Lower leg skin (tissue), 4 donors: Measurements from ENCODE around the gene GCNT2. TPM values are rescaled to one million over a fixed set of nuclear protein-coding genes. Genes with fewer than 3 reads are reported as not detected.
"Not testable (repeated sequence)": the region's sequence is repeated elsewhere in the genome, so short reads cannot be mapped to it uniquely, and the experiment has no call there.

ENCODE experiments used
- DNase-seq, 2 donors: peaks; one replicate each; pipeline ENCODE4 v3.0.0-alpha.2; 2019; ENCODE audit warnings: low spot score in 2 of 2
- H3K4me3 ChIP-seq: fragments of 200-600 bp; sonication (generic); 2 replicates; pipeline ENCODE4 v1.5.1; 2017; ENCODE audit warnings: mild to moderate bottlenecking, low read depth; ENCODE audit not compliant: poor library complexity, severe bottlenecking
- POLR2A ChIP-seq, 2 donors: fragments of 450-650 bp; IDR thresholded peaks; one replicate each; pipeline ENCODE4 v1.6.1; 2016 to 2017; ENCODE audit warnings: antibody characterized with exemption in 2 of 2, mild to moderate bottlenecking in 1 of 2, moderate library complexity in 1 of 2
- WGBS, 2 donors: methylation state at CpG; one replicate each; pipeline ENCODE4 v1.1.5; 2018; 5-methylcytosine and 5-hydroxymethylcytosine counted together
- intact Hi-C: fragments of 100-400 bp; cut with DNase I; formaldehyde crosslinking; loops from one replicate; pipeline ENCODE4 v1.15.0; 2023; ENCODE audit warnings: low total_unique reads
- total RNA-seq, 4 donors: library from RNA; depleted of rRNA; stranded (reverse); fragments of >200 nt; gene quantifications; one replicate each; pipeline ENCODE4 v1.1.0, GENCODE V29; 2016
- TF ChIP-seq, protein P1 (sequence below), 3 donors: fragments of 450-650 bp; IDR thresholded peaks; one replicate each; pipeline ENCODE4 v1.5.1; 2016; ENCODE audit warnings: antibody characterized with exemption in 3 of 3, mild to moderate bottlenecking in 3 of 3, moderate library complexity in 2 of 3

GCNT2 gene
- total RNA-seq, 4 donors from 2014 or later: 5.6 to 12.0 (median 10.7) TPM

DNA sequence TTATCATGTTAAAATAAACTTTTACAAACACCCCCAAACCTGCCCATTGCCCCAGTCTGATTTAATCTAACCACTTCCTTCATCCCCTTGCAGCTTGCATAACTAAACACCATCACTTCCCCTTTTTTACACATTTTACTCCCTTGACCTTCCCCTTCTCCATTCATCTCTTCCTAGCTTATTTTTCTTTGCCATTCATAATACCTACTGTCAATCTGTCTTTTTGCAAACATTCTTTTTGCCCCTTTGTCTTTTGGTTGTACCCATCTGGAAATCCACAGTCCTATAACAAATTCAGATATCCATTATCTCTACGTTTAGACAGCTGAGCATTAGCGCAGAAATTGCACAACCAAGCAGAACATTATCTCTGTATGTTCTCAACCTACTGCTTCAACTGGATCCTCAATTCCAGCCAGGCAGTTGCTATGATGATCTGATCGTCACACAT lies 122.1 kb downstream of the GCNT2 start:
- intact Hi-C loops: no loop called here
- WGBS, 2 donors: 73 to 76% methylated on average over 3 of the region's 3 CpGs
- no peak overlapping the region for H3K4me3 ChIP-seq
- TF ChIP-seq, protein P1, sequence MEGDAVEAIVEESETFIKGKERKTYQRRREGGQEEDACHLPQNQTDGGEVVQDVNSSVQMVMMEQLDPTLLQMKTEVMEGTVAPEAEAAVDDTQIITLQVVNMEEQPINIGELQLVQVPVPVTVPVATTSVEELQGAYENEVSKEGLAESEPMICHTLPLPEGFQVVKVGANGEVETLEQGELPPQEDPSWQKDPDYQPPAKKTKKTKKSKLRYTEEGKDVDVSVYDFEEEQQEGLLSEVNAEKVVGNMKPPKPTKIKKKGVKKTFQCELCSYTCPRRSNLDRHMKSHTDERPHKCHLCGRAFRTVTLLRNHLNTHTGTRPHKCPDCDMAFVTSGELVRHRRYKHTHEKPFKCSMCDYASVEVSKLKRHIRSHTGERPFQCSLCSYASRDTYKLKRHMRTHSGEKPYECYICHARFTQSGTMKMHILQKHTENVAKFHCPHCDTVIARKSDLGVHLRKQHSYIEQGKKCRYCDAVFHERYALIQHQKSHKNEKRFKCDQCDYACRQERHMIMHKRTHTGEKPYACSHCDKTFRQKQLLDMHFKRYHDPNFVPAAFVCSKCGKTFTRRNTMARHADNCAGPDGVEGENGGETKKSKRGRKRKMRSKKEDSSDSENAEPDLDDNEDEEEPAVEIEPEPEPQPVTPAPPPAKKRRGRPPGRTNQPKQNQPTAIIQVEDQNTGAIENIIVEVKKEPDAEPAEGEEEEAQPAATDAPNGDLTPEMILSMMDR (IDR thresholded peaks at IDR 0.05): no peak
- TF ChIP-seq POLR2A (IDR thresholded peaks at IDR 0.05): no peak
- DNase-seq: no peak

DNA sequence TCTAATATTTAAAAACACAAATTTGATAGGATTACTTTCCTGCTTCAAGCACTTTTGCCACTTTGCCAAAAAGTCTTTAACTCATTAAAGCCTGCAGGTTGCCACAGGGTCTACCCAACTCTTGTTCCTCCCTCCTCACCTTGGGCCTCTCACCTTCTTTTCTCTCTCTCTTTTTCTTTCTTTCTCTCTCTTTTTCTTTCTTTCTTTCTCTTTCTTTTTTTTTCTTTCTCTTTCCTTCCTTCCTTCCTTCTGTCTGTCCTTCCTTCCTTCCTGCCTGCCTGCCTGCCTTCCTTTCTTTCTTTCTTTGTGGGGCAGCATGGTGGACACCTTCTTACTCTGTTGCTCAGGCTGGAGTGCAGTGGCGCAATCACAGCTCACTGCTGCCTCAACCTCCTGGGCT lies 123.1 kb downstream of the GCNT2 start:
- WGBS, 2 donors: 93 to 95% methylated on average over 1 of the region's 1 CpG
- H3K4me3 ChIP-seq: no peak overlapping the region
- intact Hi-C loops: no loop called here
- no peak for DNase-seq
- TF ChIP-seq POLR2A (IDR thresholded peaks at IDR 0.05): no peak
- TF ChIP-seq, protein P1 (IDR thresholded peaks at IDR 0.05): no peak

DNA sequence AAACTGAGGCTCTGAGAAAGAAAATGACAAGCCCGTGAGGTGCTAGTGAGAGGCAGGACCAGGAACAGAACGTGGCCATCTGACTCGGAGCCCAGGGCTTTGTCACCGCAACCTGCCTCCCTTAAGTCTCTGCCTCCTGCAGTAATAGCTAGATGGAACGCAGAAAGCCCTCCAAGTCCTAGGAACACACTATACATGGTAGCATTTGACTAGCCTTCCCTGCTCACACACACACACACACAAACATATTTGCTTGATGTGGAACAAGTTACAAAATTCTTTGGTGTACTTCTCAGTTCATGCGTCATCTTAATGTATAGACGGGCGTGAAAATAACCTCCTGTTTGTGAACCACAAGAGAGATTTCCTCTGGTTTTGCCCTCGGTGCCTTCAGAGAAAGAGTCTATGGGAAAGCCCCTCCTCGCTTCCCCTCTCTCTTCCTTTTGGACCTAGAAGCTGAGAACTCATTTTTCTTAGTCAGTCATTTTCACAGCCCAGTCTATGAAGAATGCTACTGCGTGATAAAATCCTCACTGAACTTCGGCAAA lies 134.4 kb downstream of the GCNT2 start:
- no peak for DNase-seq
- TF ChIP-seq, protein P1 (IDR thresholded peaks at IDR 0.05): no peak
- no peak for TF ChIP-seq POLR2A (IDR thresholded peaks at IDR 0.05)
- WGBS, 2 donors: 71 to 75% methylated on average over 12 of the region's 12 CpGs
- H3K4me3 ChIP-seq: no peak overlapping the region
- intact Hi-C loops: no loop called here

DNA sequence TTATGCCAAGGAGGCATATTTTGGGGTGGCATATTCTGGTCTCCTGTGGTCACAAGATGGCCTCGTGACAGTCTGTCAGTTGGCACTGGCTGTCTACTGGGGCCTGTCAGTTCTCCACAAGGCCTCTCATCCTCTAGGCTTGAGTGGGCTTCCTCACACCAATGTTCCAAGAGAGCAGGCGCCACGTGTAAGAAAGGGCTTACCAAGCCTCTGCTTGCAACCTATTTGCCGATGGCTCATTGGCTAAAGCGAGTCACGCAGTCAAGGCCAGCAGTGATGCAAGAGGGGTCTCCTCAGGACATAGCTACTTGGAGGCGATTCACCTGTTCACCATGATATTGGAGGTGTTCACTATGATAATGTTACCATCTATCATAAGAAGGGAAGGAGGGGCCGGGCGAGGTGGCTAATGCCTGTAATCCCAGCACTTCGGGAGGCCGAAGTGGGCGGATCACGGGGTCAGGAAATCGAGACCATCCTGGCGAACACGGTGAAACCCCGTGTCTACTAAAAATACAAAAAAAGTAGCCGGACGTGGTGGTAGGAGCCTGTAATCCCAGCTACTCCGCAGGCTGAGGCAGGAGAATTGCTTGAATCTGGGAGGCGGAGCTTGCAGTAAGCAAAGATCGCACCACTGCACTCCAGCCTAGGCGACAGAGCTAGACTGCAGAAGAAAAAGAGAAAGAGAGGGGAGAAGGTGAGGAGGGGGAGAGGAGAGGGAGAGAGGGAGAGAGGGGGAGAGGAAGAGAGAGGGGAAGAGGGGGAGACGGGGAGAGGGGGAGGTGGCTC lies 138.0 kb downstream of the GCNT2 start:
- TF ChIP-seq, protein P1 (IDR thresholded peaks at IDR 0.05): no peak
- TF ChIP-seq POLR2A (IDR thresholded peaks at IDR 0.05): no peak
- intact Hi-C loops: no loop called here
- no peak overlapping the region for H3K4me3 ChIP-seq
- DNase-seq: no peak
- WGBS, 2 donors: 86 to 88% methylated on average over 24 of the region's 24 CpGs

DNA sequence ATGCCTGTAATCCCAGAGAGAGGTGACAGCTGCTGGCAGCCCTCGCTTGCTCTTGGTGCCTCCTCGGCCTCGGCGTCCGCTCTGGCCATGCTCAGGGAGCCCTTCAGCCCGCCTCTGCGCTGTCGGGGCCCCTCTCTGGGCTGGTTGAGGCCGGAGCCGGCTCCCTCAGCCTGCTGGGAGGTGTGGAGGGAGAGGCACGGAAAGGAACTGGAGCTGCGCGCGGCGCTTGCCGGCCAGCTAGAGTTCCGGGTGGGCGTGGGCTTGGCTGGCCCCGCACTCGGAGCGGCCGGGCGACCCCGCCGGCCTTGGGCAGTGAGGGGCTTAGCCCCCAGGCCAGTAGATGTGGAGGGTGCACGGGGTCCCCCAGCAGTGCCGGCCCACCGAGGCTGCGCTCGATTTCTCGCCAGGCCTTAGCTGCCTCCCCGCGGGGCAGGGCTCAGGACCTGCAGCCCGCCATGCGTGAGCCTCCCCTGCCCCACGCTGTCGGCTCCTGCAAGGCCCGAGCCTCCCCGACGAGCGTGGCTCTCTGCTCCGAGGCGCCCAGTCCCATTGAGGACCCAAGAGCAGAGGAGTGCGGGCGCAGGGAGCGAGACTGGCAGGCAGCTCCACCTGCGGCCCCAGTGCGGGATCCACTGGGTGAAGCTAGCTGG lies 138.7 kb downstream of the GCNT2 start:
- no peak overlapping the region for H3K4me3 ChIP-seq
- 81 to 85% methylated on average over 35 to 48 of the region's 48 CpGs for WGBS, 2 donors
- DNase-seq: no peak
- intact Hi-C loops: no loop called here
- TF ChIP-seq, protein P1 (IDR thresholded peaks at IDR 0.05): no peak
- no peak for TF ChIP-seq POLR2A (IDR thresholded peaks at IDR 0.05)

DNA sequence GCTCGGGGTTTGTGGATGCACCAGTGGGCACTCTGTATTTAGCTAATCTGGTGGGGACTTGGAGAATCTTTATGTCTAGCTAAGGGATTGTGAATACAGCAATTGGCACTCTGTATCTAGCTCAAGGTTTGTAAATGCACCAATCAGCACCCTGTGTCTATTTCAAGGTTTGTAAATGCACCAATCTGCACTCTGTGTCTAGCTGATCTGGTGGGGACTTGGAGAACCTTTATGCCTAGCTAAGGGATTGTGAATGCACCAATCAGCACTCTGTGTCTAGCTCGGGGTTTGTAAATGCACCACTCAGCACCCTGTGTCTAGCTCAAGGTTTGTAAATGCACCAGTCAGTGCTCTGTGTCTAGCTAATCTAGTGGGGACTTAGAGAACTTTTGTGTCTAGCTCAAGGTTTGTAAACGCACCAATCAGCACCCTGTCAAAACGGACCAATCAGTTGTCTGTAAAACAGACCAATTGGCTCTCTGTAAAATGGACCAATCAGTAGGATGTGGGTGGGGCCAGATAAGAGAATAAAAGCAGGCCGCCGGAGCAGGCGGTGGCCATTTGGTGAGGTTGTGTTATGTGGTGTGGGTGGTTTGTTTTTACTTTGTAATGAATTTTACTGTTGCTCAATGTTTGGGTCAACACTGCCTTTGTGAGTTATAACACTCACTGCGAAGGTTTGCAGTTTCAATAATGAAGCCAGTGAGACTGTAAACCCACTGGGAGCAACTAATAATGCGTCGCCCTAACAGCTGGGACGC lies 139.5 kb downstream of the GCNT2 start:
- DNase-seq, H3K4me3 ChIP-seq, intact Hi-C loops: not testable (repeated sequence)
- WGBS, 2 donors: 88 to 92% methylated on average over 11 of the region's 11 CpGs
